ENCODE data around the gene WLS. TPM values are rescaled to one million over a fixed set of nuclear protein-coding genes. Genes with fewer than 3 reads are reported as not detected.

WLS gene
- total and polyA plus RNA-seq, 2 experiments from 2014 or later, result 0.87 to 1.2 TPM

- Histone ChIP-seq H3K4me1 (ENCODE audit: insufficient read depth) (peaks cover 8% of the 10 kb centered on the region), H3K27me3 (ENCODE audit: insufficient read depth) (no peaks in the 10 kb centered on the region; the same call in 1 of the 2 replicates), H3K9me2 (ENCODE audit: insufficient read depth) (peaks cover 3% of the 10 kb centered on the region; the same call in 1 of the 2 replicates), H3K27ac (ENCODE audit: low read depth) (no peak overlapping the region), H2AFZ (no peak overlapping the region), H4K20me1 (replicated peaks; ENCODE audit: insufficient read depth) (no peaks in the 10 kb centered on the region), H3K4me2 (no peak overlapping the region), H3K4me3 (no peak overlapping the region), H3K36me3 (ENCODE audit: insufficient read depth) (no peaks in the 10 kb centered on the region), H3K79me2 (replicated peaks; ENCODE audit: insufficient read depth) (no peaks in the 10 kb centered on the region), H3F3A (replicated peaks; ENCODE audit: low read depth) (no peaks in the 10 kb centered on the region)
- Mint-ChIP-seq H3K4me3 (no peak overlapping the region), H3K9me3 (no peaks in the 10 kb centered on the region), H3K4me1 (peaks cover 12% of the 10 kb centered on the region), H3K27ac (no peak overlapping the region), H3K27me3 (ENCODE audit: insufficient read depth, low read depth, poor library complexity) (no peaks in the 10 kb centered on the region), H3K36me3 (ENCODE audit: low read depth) (no peaks in the 10 kb centered on the region)
- no peak for DNase-seq (ENCODE audit: low spot score)
- no peak for TF ChIP-seq ZNF114 (CRISPR knock-in tag; IDR thresholded peaks at IDR 0.05)
- no peak for TF ChIP-seq CREB1 (CRISPR knock-in tag; IDR thresholded peaks at IDR 0.05; ENCODE audit: low read depth)
- no peak for TF ChIP-seq EZH2 (IDR thresholded peaks at IDR 0.05; ENCODE audit: low read depth, unreplicated experiment)
- no peak for TF ChIP-seq CTCF (conservative IDR thresholded peaks at IDR 0.05; ENCODE audit: low read depth in 2 of 2)
- TF ChIP-seq REST (IDR thresholded peaks at IDR 0.05; ENCODE audit: unreplicated experiment), result no peak
- TF ChIP-seq STAT1 (IDR thresholded peaks at IDR 0.05; ENCODE audit: unreplicated experiment), result no peak
- no peak for TF ChIP-seq ETS1 (IDR thresholded peaks at IDR 0.05)
- no peak for TF ChIP-seq ZNF462 (CRISPR knock-in tag; IDR thresholded peaks at IDR 0.05)
- no peak for TF ChIP-seq EZH2phosphoT487 (IDR thresholded peaks at IDR 0.05; ENCODE audit: unreplicated experiment)
- TF ChIP-seq POLR2AphosphoS5 (IDR thresholded peaks at IDR 0.05; ENCODE audit: low read depth), result no peak
- no peak for TF ChIP-seq JUNB (IDR thresholded peaks at IDR 0.05; ENCODE audit: unreplicated experiment)
- TF ChIP-seq NANOG (IDR thresholded peaks at IDR 0.05; ENCODE audit: borderline replicate concordance), result no peak
- no peak for TF ChIP-seq ZNF331 (CRISPR knock-in tag; IDR thresholded peaks at IDR 0.05; ENCODE audit: low read depth)
- no peak for ATAC-seq
Measured at GRCh38 chr1:68136187-68136586, 96.1 kb downstream of the WLS start.
